Epithelial cell of prostate (primary cell): Measurements from ENCODE around the gene BACH2.
"Not testable (repeated sequence)": the region's sequence is repeated elsewhere in the genome, so short reads cannot be mapped to it uniquely, and the experiment has no call there.

ENCODE experiments used
- DNase-seq: peaks from one replicate; pipeline ENCODE4 v3.0.0-alpha.2; 2011; ENCODE audit warnings: low read depth, low spot score
- H3K27ac ChIP-seq: fragments of 450-650 bp; 2 replicates; pipeline ENCODE4 v1.5.1; 2017; ENCODE audit warnings: mild to moderate bottlenecking

Gene BACH2

GRCh38 chr6:89987140-89987539 is 309.5 kb downstream of the BACH2 start:
- DNase-seq, result no peak
- no peak overlapping the region for H3K27ac ChIP-seq

GRCh38 chr6:89986650-89987074 is 310.0 kb downstream of the BACH2 start:
- DNase-seq, result no peak
- no peak overlapping the region for H3K27ac ChIP-seq

GRCh38 chr6:89985751-89986493 is 310.7 kb downstream of the BACH2 start:
- no peak for DNase-seq
- no peak overlapping the region for H3K27ac ChIP-seq

DNA sequence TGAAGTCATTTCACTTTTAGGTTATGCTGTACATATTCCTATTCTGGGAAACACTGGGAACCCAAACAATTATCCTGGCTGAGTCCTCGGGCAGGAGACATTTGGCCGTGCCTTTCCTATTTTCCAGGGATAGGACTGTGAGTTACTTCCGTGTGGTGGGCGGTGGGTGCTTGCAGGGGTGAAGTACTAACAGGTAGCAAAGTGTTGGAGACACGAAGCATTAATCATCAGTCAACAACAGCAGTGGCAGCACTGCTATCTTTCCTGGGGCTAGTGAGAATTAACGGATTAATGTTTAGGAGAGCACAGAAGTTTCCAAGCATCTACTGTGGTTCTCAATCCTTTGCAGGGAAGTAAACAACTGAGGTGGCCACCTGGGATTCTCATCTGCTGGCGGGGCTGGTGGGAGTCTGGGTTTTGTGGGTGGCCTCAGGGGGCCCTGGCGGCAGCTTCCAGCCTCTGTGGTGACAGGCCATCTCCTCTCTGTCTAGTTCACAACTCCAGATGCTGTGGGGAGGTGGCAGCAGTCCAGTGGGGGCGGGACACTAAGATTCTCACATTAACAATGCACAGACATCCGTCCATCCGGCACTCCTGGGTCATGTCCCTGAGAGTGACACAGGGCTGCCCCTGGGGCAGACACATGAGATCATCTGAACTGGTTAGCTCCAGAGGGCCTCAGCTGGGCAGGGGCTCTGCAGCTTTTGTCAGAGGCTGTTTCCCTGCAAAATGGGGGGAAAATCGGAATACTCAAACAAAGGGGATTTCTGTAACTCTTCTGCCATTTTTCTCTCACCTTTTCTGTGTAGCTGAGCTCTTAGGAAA is 311.5 kb downstream of the BACH2 start:
- H3K27ac ChIP-seq, result no peak overlapping the region
- no peak for DNase-seq

DNA sequence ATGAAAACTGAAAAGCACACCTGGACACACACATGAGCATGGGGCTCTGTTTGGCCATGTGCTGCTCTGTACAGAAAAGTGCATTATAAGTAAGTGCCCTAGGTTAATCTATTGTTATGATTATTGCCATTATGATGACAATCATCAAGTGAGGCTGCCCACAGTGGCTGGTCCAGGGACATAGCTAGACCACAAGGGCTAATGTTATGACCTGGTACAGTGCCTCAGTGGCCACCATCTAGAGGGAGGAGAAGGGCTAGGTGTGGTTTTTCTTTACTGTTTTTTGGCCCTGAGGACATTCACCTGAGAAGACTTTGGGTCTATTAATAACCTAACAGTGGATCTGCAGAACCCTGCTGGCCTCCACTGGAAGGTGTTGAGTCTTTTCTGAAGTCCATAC is 316.3 kb downstream of the BACH2 start:
- DNase-seq, result no peak
- H3K27ac ChIP-seq, result no peak overlapping the region

DNA sequence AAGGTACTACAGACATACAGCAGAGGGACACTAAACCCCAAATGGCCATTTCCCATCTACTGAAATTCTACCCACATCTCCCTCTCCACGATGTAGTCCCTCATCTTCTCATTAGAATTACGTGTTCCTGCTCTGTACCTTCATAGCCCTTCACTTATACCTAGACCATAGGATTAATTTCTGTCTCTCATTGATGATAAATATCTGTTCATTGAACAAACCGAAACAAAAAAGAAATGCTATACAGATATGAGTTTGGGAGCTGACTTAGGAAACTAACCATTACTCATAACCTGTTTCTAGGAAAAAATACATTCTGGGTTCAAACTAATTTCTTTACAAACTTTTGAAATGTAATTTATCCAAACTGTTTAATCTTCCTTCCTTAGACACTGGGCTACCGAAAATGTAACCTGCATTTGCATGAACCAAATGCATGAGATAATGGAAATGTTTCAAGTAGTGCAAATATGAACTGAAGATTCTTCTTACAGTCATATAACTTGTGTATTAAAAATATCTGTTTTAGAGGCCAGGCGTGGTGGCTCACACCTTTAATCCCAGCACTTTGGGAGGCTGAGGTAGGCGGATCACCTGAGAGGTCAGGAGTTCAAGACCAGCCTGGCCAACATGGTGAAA is 317.0 kb downstream of the BACH2 start:
- no peak overlapping the region for H3K27ac ChIP-seq
- no peak for DNase-seq

GRCh38 chr6:89978749-89979145 is 317.9 kb downstream of the BACH2 start:
- no peak overlapping the region for H3K27ac ChIP-seq
- no peak for DNase-seq

DNA sequence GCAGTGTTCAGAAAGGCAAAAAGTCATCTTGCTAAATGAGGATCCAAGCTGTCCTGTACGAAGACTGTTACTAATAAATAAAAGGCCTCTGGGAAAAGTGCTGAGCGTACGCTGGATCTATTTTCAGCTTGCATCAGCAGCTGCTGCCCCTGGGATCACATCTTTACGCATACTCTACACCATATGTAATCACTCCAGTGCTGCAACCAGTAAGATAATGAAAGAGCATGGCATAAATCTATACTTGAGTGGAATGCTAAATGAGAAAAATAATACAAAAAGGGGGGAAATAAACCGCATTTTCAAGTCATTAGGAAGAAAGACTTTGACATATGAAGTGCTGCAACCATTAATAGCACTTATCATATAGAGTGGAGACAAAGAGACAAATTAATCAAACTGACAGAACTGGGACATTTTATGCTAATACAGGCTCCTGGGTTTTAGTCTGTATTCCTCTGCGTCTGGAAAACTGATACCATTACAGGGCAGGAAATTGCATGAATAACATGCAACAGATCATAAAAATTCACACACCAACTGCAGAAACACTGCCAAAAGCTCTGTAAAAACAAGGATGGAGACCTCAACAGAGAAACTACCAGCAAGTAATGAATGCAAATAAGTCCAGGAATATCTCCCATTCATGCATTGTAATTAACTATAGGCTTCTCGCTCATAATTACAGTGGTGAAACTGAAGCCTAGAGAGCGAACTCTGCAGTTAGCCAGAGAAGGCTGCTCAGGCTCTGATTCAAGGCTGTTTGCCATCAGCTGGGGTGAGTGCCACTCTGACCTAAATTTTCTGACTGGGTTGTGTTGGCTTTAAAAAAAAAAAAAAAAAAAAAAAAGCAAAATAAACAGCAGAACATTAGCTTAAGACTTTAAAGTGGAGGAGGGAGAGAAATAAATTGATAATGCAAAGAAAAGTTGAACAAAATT is 318.6 kb downstream of the BACH2 start:
- no peak for DNase-seq
- H3K27ac ChIP-seq, result no peak overlapping the region

GRCh38 chr6:89976694-89977020 is 320.0 kb downstream of the BACH2 start:
- no peak for DNase-seq
- no peak overlapping the region for H3K27ac ChIP-seq

GRCh38 chr6:89975991-89976693 is 320.5 kb downstream of the BACH2 start:
- DNase-seq, result no peak

GRCh38 chr6:89975366-89975765 is 321.3 kb downstream of the BACH2 start:
- no peak overlapping the region for H3K27ac ChIP-seq
- DNase-seq, result no peak

More at GRCh38 chr6:89975991-89976693, 320.5 kb downstream of the BACH2 start:
- no peak overlapping the region for H3K27ac ChIP-seq

- H3K27ac ChIP-seq, result no peak overlapping the region
Observed at GRCh38 chr6:89974834-89975233, 321.8 kb downstream of the BACH2 start.

DNA sequence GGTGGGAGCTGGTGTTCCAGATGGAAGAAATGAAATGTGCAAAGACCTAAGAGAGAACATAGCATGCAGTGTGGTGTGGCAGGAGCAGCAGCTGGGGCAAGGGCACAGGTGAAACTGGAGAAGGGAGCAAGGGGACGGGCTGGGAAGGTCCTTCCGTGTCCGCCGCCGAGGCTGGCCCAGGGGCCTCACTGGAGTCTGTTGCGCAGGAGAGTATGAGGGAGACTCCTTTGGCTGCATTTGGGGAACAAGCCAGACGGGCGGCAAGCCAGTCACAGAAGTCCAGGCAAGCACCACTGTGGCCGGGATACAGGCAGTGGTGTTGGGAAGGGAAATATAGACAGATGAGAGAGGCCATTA is 324.6 kb downstream of the BACH2 start:
- no peak overlapping the region for H3K27ac ChIP-seq
- DNase-seq, result no peak

More at GRCh38 chr6:89974834-89975233, 321.8 kb downstream of the BACH2 start:
- no peak for DNase-seq

GRCh38 chr6:89971338-89972024 is 325.2 kb downstream of the BACH2 start:
- not testable (repeated sequence) for H3K27ac ChIP-seq, DNase-seq

GRCh38 chr6:89970609-89971337 is 325.9 kb downstream of the BACH2 start:
- H3K27ac ChIP-seq, result no peak overlapping the region
- DNase-seq, result no peak

DNA sequence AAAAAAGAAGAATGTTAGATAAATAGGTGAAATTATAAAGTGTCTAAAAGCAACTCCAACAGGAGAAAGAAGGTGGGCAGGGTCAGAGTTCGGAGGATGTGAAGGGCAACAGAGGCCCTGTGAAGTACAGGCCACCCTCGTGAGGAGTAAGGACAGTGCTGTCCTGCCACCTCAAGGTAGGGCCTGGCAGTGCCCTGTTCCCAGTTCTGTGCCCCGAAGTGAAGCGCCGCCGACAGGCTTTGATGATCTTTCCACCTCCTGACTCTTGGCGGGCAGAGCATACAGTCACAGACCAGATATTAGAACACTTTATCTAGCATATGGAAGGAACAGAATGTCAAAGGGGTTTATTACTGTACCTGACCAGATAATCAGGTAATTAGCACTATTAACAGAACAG is 326.6 kb downstream of the BACH2 start:
- H3K27ac ChIP-seq, result no peak overlapping the region
- DNase-seq, result no peak

- no peak for DNase-seq
- H3K27ac ChIP-seq, result no peak overlapping the region
Observed at GRCh38 chr6:89966913-89967312, 329.7 kb downstream of the BACH2 start.

DNA sequence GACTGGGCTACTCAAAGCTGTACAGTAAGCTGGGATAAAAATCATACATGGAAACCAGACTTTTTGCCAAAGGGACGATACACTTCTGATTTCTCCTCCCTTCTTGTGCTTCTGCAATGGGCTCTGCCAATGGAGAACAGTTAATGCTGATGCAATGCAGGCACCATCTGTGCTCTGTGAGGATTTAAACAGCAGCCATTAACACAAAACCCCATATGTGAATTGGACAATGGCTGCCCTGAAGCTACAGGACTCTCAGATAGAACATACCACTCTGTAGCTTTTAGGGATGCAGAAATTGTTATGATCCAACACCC is 330.5 kb downstream of the BACH2 start:
- H3K27ac ChIP-seq, result no peak overlapping the region

More for the DNA sequence above, 330.5 kb downstream of the BACH2 start:
- DNase-seq, result no peak
